ENCODE data around the gene ADGB. TPM values are rescaled to one million over a fixed set of nuclear protein-coding genes. Genes with fewer than 3 reads are reported as not detected.
"Not testable (repeated sequence)": the region's sequence is repeated elsewhere in the genome, so short reads cannot be mapped to it uniquely, and the experiment has no call there.

The ADGB gene
- total and polyA plus RNA-seq, 4 donors: 1.4 to 9.7 (median 5.5) TPM

- Histone ChIP-seq H3K9me3 (ENCODE audit: control insufficient read depth in 4 of 4, insufficient read depth in 3 of 4, low read length in 3 of 4) (no peaks in the 10 kb centered on the region), H3K27ac (ENCODE audit: low read depth in 1 of 2, low read length in 1 of 2) (no peak overlapping the region), H3K9ac (ENCODE audit: insufficient read depth in 1 of 2, low read length in 2 of 2) (no peak overlapping the region), H3K4me1 (ENCODE audit: control insufficient read depth in 5 of 5, insufficient read depth in 5 of 5, low read length in 5 of 5) (peaks cover 0 to 19% (median 2%) of the 10 kb centered on the region in 5 donors), H3K27me3 (ENCODE audit: control insufficient read depth in 3 of 3, insufficient read depth in 3 of 3, low read length in 2 of 3) (no peaks in the 10 kb centered on the region), H3K4me3 (no peak overlapping the region), H3K36me3 (ENCODE audit: control insufficient read depth in 4 of 4, insufficient read depth in 4 of 4, low read length in 4 of 4) (peaks cover 3 to 12% (median 9%) of the 10 kb centered on the region in 4 donors)
- ATAC-seq (ENCODE audit: insufficient read depth, low FRiP score): no peak
- no peak for DNase-seq
- WGBS, 2 donors: 75 to 87% methylated on average over 7 of the region's 7 CpGs
- no peak for TF ChIP-seq CTCF (IDR thresholded peaks at IDR 0.05; ENCODE audit: control extremely low read depth, extremely low read depth)
These were observed 45.2 kb upstream of the ADGB start for GRCh38 chr6:146553377-146554135.

DNA sequence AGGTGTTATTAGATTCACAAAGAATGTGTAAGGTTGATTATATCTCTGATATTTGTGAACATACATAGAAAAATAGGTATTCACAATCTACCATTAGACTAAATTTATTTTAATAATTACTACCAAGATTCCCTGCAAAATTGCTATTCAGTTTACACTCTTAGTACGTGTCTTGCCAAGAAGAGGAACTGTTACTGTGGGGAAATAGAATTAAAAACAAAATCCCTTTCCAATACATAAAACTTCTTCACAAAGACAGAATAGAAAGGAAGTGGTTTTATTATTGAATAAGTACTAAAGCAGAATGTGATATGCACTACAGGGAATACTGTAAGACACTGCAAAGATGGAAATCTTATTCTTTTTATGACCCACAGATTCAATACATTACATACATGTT, 38.2 kb upstream of the ADGB start:
- Histone ChIP-seq H3K27me3 (ENCODE audit: control insufficient read depth in 3 of 3, insufficient read depth in 3 of 3, low read length in 2 of 3) (no peaks in the 10 kb centered on the region), H3K9ac (ENCODE audit: insufficient read depth in 1 of 2, low read length in 2 of 2) (no peak overlapping the region), H3K4me1 (ENCODE audit: control insufficient read depth in 5 of 5, insufficient read depth in 5 of 5, low read length in 5 of 5) (no peaks in the 10 kb centered on the region), H3K4me3 (no peak overlapping the region), H3K27ac (ENCODE audit: low read depth in 1 of 2, low read length in 1 of 2) (no peak overlapping the region), H3K9me3 (ENCODE audit: control insufficient read depth in 4 of 4, insufficient read depth in 3 of 4, low read length in 3 of 4) (no peaks in the 10 kb centered on the region), H3K36me3 (ENCODE audit: control insufficient read depth in 4 of 4, insufficient read depth in 4 of 4, low read length in 4 of 4) (no peaks in the 10 kb centered on the region)
- no peak for ATAC-seq (ENCODE audit: insufficient read depth, low FRiP score)
- WGBS, 2 donors: 43 to 67% methylated on average over 1 of the region's 1 CpG
- DNase-seq: no peak
- TF ChIP-seq CTCF (IDR thresholded peaks at IDR 0.05; ENCODE audit: control extremely low read depth, extremely low read depth): no peak

DNA sequence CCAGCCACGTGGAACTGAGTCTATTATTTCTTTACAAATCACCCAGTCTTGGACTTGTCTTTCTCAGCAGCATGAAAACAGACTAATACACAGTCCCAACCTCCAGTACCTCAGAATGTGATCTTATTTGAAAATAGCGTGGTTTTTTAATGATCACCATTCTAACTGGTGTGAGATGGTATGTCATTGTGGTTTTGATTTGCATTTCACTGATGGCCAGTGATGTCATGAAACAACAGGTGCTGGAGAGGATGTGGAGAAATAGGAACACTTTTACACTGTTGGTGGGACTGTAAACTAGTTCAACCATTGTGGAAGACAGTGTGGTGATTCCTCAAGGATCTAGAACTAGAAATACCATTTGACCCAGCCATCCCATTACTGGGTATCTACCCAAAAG, 32.1 kb upstream of the ADGB start:
- H3K9me3 ChIP-seq (ENCODE audit: control insufficient read depth in 4 of 4, insufficient read depth in 3 of 4, low read length in 3 of 4); DNase-seq; H3K4me1 ChIP-seq (ENCODE audit: control insufficient read depth in 5 of 5, insufficient read depth in 5 of 5, low read length in 5 of 5); H3K9ac ChIP-seq (ENCODE audit: insufficient read depth in 1 of 2, low read length in 2 of 2); H3K4me3 ChIP-seq; ATAC-seq (ENCODE audit: insufficient read depth, low FRiP score); H3K36me3 ChIP-seq (ENCODE audit: control insufficient read depth in 4 of 4, insufficient read depth in 4 of 4, low read length in 4 of 4); H3K27me3 ChIP-seq (ENCODE audit: control insufficient read depth in 3 of 3, insufficient read depth in 3 of 3, low read length in 2 of 3); H3K27ac ChIP-seq (ENCODE audit: low read depth in 1 of 2, low read length in 1 of 2): not testable (repeated sequence)
- 83 to 95% methylated on average over 2 of the region's 2 CpGs for WGBS, 2 donors

DNA sequence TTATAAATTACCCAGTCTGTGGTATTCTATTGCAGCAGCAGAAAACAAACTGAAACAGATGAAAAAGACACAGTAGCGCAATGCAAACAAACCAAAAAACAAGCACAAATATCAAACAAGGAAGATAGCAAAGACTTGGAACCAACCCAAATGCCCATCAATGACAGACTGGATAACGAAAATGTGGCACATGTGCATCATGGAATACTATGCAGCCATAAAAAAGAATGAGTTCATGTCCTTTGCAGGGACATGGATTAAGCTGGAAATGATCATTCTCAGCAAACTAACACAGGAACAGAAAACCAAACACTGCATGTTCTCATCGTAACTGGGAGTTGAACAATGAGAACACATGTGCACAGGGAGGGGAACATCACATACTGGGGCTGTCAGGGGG, 30.2 kb upstream of the ADGB start:
- WGBS, 2 donors: 84 to 93% methylated on average over 3 of the region's 3 CpGs
- not testable (repeated sequence) for H3K36me3 ChIP-seq (ENCODE audit: control insufficient read depth in 4 of 4, insufficient read depth in 4 of 4, low read length in 4 of 4); H3K9ac ChIP-seq (ENCODE audit: insufficient read depth in 1 of 2, low read length in 2 of 2); H3K9me3 ChIP-seq (ENCODE audit: control insufficient read depth in 4 of 4, insufficient read depth in 3 of 4, low read length in 3 of 4); H3K4me3 ChIP-seq; H3K27ac ChIP-seq (ENCODE audit: low read depth in 1 of 2, low read length in 1 of 2); H3K27me3 ChIP-seq (ENCODE audit: control insufficient read depth in 3 of 3, insufficient read depth in 3 of 3, low read length in 2 of 3); H3K4me1 ChIP-seq (ENCODE audit: control insufficient read depth in 5 of 5, insufficient read depth in 5 of 5, low read length in 5 of 5); ATAC-seq (ENCODE audit: insufficient read depth, low FRiP score); DNase-seq
